Gastroesophageal sphincter (tissue), 4 donors: ENCODE results near the gene OS9. TPM values are rescaled to one million over a fixed set of nuclear protein-coding genes. Genes with fewer than 3 reads are reported as not detected.
"Not testable (repeated sequence)": the region's sequence is repeated elsewhere in the genome, so short reads cannot be mapped to it uniquely, and the experiment has no call there.

Experiments used
- ATAC-seq: fragments of 150-250 bp; one replicate; pipeline ENCODE4 v1.9.1; 2016; ENCODE audit warnings: mild to moderate bottlenecking, moderate library complexity
- H3K27ac ChIP-seq, 4 donors: fragments of 200-600 bp; sonication (generic) in 3 of 4; 1 replicate in 3 of 4; 2 replicates in 1 of 4; pipeline ENCODE4 v1.5.1; 2016 to 2019
- H3K27me3 ChIP-seq: fragments of 200-600 bp; sonication (generic); one replicate; pipeline ENCODE4 v1.5.1; 2019
- H3K36me3 ChIP-seq, 2 donors: fragments of 200-600 bp; sonication (generic); one replicate each; pipeline ENCODE4 v1.5.1; 2019; ENCODE audit warnings: control low read depth in 1 of 2
- H3K4me1 ChIP-seq, 3 donors: fragments of 200-600 bp; sonication (generic); 1 replicate in 2 of 3; 2 replicates in 1 of 3; pipeline ENCODE4 v1.5.1; 2016 to 2019; ENCODE audit warnings: control low read depth in 2 of 3
- H3K4me3 ChIP-seq, 2 donors: fragments of 200-600 bp; sonication (generic); one replicate each; pipeline ENCODE4 v1.5.1; 2019; ENCODE audit warnings: mild to moderate bottlenecking in 1 of 2, moderate library complexity in 1 of 2
- H3K9me3 ChIP-seq, 3 donors: fragments of 200-600 bp; sonication (generic); one replicate each; pipeline ENCODE4 v1.5.1; 2017 to 2019; ENCODE audit warnings: control low read depth in 2 of 3
- EP300 ChIP-seq: sonication (generic); formaldehyde crosslinking; IDR thresholded peaks from one replicate; pipeline ENCODE4 v1.6.1; 2017; ENCODE audit warnings: antibody characterized with exemption, mild to moderate bottlenecking
- POLR2A ChIP-seq, 2 donors: fragments of 450-650 bp; IDR thresholded peaks; one replicate each; pipeline ENCODE4 v1.6.1; 2017; ENCODE audit warnings: antibody characterized with exemption in 2 of 2, mild to moderate bottlenecking in 2 of 2, moderate library complexity in 1 of 2
- POLR2AphosphoS5 ChIP-seq: sonication (generic); formaldehyde crosslinking; IDR thresholded peaks from one replicate; pipeline ENCODE4 v1.6.1; 2017; ENCODE audit warnings: antibody characterized with exemption
- WGBS, 2 donors: methylation state at CpG; one replicate each; pipeline ENCODE4 v1.1.5; 2018; ENCODE audit warnings: low coverage in 1 of 2; 5-methylcytosine and 5-hydroxymethylcytosine counted together
- total RNA-seq, 4 donors: library from RNA; depleted of rRNA; stranded (reverse); fragments of >200 nt; gene quantifications; one replicate each; pipeline ENCODE4 v1.1.0, GENCODE V29; 2016
- TF ChIP-seq, protein P1 (sequence below), 4 experiments: fragments of 200-600 bp in 2 of 4; fragments of 450-650 bp in 2 of 4; sonication (generic) in 1 of 4; IDR thresholded peaks; one replicate each; pipeline ENCODE4 v1.5.1; 2017 to 2019; ENCODE audit warnings: antibody characterized with exemption in 4 of 4, mild to moderate bottlenecking in 2 of 4, moderate library complexity in 2 of 4

The OS9 gene, protein sequence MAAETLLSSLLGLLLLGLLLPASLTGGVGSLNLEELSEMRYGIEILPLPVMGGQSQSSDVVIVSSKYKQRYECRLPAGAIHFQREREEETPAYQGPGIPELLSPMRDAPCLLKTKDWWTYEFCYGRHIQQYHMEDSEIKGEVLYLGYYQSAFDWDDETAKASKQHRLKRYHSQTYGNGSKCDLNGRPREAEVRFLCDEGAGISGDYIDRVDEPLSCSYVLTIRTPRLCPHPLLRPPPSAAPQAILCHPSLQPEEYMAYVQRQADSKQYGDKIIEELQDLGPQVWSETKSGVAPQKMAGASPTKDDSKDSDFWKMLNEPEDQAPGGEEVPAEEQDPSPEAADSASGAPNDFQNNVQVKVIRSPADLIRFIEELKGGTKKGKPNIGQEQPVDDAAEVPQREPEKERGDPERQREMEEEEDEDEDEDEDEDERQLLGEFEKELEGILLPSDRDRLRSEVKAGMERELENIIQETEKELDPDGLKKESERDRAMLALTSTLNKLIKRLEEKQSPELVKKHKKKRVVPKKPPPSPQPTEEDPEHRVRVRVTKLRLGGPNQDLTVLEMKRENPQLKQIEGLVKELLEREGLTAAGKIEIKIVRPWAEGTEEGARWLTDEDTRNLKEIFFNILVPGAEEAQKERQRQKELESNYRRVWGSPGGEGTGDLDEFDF
- 100 to 1,000 TPM; 161 to 235 (median 186) TPM for total RNA-seq

DNA sequence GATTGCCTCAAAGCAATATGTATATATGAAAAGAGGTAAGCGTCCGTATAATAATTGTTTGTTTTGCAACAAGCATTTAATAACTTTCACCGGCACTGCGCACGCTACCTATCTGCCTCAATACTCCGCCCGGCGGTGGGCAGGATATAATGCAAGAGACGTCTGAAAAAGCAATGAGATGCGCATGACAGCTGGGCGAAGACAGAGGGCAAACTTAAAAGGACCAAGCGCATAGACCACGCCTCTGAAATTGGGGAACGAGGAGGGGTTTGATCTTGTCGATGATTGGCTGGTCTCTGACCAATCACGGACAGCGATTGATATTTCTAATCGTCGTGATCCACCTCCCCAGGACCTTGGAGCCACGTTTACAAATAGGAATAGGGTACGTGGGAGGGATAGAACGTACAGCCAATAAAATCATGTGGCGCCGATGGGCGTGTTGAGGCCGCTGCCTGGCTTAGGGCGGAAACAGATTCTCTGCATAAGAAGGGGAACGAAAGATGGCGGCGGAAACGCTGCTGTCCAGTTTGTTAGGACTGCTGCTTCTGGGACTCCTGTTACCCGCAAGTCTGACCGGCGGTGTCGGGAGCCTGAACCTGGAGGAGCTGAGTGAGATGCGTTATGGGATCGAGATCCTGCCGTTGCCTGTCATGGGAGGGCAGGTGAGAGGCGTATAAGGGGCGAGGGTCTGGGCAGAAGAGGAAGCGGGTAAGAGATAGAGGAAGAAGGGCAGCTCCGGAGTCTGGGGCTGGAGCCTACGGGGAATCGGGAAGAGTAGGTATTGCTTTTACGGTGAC is at the start of gene OS9:
Gene OS9, plus strand, starts transcription at position 474 of the 800 bp plus-strand sequence. Its CDS starts 30 bp downstream, at position 504.
- no peaks in the 10 kb centered on the region for H3K9me3 ChIP-seq
- H3K27me3 ChIP-seq = peaks cover 8% of the 10 kb centered on the region
- H3K36me3 ChIP-seq = peaks cover 0 to 31% of the 10 kb centered on the region in 2 donors
- 1% methylated on average over 32 of the region's 45 CpGs for WGBS, 2 donors
- peak; percentile 99 for ATAC-seq
- peak within 1 kb of the TSS; percentile 53 to 87 (median 84) for H3K27ac ChIP-seq
- H3K4me1 ChIP-seq = peaks cover 0 to 20% (median 7%) of the 10 kb centered on the region in 3 donors
- H3K4me3 ChIP-seq = peak within 1 kb of the TSS; percentile 75 to 98
- TF ChIP-seq POLR2A (IDR thresholded peaks at IDR 0.05) = peak; percentile 77 to 80
- TF ChIP-seq EP300 = no peak
- TF ChIP-seq, protein P1, sequence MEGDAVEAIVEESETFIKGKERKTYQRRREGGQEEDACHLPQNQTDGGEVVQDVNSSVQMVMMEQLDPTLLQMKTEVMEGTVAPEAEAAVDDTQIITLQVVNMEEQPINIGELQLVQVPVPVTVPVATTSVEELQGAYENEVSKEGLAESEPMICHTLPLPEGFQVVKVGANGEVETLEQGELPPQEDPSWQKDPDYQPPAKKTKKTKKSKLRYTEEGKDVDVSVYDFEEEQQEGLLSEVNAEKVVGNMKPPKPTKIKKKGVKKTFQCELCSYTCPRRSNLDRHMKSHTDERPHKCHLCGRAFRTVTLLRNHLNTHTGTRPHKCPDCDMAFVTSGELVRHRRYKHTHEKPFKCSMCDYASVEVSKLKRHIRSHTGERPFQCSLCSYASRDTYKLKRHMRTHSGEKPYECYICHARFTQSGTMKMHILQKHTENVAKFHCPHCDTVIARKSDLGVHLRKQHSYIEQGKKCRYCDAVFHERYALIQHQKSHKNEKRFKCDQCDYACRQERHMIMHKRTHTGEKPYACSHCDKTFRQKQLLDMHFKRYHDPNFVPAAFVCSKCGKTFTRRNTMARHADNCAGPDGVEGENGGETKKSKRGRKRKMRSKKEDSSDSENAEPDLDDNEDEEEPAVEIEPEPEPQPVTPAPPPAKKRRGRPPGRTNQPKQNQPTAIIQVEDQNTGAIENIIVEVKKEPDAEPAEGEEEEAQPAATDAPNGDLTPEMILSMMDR (IDR thresholded peaks at IDR 0.05) = peak; percentile 75 to 91 (median 82)
- TF ChIP-seq POLR2AphosphoS5 = peak; percentile 77

DNA sequence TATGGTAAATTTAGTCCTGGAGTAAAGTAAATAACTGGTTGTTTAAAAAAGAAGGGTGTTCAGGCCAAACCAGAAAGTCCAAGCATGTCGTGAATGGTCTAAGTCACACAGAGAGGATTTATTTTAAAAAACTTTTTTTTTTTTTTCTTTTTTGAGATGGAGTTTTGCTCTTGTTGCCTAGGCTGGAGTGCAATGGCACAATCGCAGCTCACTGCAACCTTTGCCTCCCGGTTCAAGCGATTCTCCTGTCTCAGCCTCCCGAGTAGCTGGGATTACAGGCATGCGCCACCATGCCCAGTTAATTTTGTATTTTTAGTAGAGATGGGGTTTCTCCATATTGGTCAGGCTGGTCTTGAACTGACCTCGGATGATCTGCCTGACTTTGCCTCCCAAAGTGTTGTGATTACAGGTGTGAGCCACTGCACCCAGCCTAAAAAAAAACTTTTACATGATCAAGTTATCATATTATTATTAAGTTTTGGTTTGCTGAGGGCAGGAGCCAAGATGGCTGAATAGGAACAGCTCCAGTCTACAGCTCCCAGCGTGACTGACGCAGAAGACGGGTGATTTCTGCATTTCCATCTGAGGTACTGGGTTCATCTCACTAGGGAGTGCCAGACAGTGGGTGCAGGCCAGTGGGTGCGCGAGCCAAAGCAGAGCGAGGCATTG is 47.8 kb upstream of the OS9 start:
- H3K4me1 ChIP-seq, H3K9me3 ChIP-seq, H3K27ac ChIP-seq, H3K4me3 ChIP-seq, H3K36me3 ChIP-seq, ATAC-seq: not testable (repeated sequence)
- WGBS, 2 donors = 63 to 66% methylated on average over 7 to 10 of the region's 13 CpGs
- H3K27me3 ChIP-seq = peaks cover 30% of the 10 kb centered on the region

DNA sequence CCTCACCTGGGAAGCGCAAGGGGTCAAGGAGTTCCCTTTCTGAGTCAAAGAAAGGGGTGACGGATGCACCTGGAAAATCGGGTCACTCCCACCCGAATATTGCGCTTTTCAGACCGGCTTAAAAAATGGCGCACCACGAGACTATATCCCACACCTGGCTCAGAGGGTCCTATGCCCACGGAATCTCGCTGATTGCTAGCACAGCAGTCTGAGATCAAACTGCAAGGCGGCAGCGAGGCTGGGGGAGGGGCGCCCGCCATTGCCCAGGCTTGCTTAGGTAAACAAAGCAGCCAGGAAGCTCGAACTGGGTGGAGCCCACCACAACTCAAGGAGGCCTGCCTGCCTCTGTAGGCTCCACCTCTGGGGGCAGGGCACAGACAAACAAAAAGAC is 47.3 kb upstream of the OS9 start:
- H3K4me3 ChIP-seq, H3K4me1 ChIP-seq, ATAC-seq, H3K9me3 ChIP-seq, H3K36me3 ChIP-seq, H3K27ac ChIP-seq: not testable (repeated sequence)
- WGBS, 2 donors = no CpG with 5 or more reads among the region's 15 CpGs
- H3K27me3 ChIP-seq = peaks cover 24% of the 10 kb centered on the region

DNA sequence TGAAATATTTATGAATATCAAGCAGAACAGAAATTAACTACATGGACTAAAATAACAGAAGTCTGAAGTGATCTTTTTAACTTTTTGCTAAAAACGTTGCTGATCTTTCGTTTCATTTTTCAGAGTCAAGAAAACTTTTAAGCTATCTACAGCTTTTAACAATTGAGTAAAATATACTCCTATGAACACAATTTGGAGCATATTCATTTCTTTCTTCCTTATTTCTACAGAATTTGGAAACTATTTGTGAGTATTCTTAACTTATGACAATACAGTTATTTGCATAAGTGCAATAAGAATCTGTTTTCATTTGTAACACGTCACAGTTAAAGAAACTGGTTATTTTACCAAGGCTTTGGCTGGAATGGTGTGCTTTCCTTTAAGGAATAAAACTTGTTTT is 39.9 kb upstream of the OS9 start:
- peaks cover 0 to 8% (median 0%) of the 10 kb centered on the region in 3 donors for H3K4me1 ChIP-seq
- no peaks in the 10 kb centered on the region for H3K9me3 ChIP-seq
- TF ChIP-seq POLR2AphosphoS5 = no peak
- TF ChIP-seq POLR2A (IDR thresholded peaks at IDR 0.05) = no peak
- TF ChIP-seq EP300 = no peak
- TF ChIP-seq, protein P1 (IDR thresholded peaks at IDR 0.05) = no peak
- ATAC-seq = no peak
- H3K27me3 ChIP-seq = no peaks in the 10 kb centered on the region
- no peak overlapping the region for H3K27ac ChIP-seq
- H3K36me3 ChIP-seq = no peaks in the 10 kb centered on the region
- H3K4me3 ChIP-seq = no peak overlapping the region
- 56 to 72% methylated on average over 3 of the region's 3 CpGs for WGBS, 2 donors

DNA sequence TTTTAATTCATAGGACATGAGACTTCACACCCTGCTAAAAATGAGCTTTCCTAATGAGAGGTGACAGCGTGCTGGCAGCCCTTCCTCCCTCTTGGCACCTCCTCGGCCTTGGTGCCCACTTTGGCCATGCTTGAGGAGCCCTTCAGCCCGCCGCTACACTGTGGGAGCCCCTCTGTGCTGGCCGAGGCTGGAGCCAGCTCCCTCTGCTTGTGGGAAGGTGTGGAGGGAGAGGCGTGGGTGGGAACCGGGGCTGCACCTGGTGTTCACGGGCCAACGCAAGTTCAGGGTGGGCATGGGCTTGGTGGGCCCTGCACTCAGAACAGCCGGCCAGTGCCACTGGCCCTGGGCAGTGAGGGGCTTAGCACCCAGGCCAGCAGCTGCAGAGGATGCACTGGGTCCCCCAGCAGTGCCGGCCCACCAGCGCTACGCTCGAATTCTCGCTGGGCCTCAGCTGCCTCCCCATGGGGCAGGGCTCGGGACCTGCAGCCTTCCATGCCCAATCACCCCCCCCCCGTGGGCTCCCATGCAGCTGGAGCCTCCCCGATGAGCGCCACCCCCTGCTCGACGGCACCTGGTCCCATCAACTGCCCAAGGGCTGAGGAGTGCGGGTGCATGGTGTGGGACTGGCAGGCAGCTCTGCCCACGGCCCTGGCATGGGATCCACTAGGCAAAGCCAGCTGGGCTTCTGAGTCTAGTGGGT is 38.2 kb upstream of the OS9 start:
- H3K9me3 ChIP-seq = no peaks in the 10 kb centered on the region
- 33 to 67% methylated on average over 1 to 2 of the region's 23 CpGs for WGBS, 2 donors
- TF ChIP-seq POLR2AphosphoS5 (no peak), POLR2A (IDR thresholded peaks at IDR 0.05) (no peak), EP300 (no peak)
- TF ChIP-seq, protein P1 (IDR thresholded peaks at IDR 0.05) = no peak
- H3K4me1 ChIP-seq = peaks cover 0 to 8% (median 0%) of the 10 kb centered on the region in 3 donors
- H3K27ac ChIP-seq = no peak overlapping the region
- no peaks in the 10 kb centered on the region for H3K27me3 ChIP-seq
- H3K4me3 ChIP-seq = no peak overlapping the region
- no peaks in the 10 kb centered on the region for H3K36me3 ChIP-seq
- ATAC-seq = no peak

DNA sequence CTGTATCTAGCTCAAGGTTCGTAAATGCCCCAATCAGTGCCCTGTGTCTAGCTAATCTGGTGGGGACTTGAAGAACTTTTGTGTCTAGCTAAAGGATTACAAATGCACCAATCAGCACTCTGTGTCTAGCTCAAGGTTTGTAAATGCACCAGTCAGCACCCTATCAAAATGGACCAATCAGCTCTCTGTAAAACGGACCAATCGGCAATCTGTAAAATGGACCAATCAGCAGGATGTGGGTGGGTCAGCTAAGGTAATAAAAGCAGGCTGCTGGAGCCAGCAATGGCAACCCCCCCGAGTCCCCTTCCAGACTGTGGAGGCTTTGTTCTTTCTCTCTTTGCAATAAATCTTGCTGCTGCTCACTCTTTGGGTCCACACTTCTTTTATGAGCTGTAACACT is 37.5 kb upstream of the OS9 start:
- not testable (repeated sequence) for ATAC-seq, H3K27ac ChIP-seq, H3K4me3 ChIP-seq, H3K9me3 ChIP-seq, H3K4me1 ChIP-seq, H3K36me3 ChIP-seq, H3K27me3 ChIP-seq
- WGBS, 2 donors = 74 to 90% methylated on average over 3 of the region's 4 CpGs
